ENCODE results near the gene C5AR1.

C5AR1 gene

DNA sequence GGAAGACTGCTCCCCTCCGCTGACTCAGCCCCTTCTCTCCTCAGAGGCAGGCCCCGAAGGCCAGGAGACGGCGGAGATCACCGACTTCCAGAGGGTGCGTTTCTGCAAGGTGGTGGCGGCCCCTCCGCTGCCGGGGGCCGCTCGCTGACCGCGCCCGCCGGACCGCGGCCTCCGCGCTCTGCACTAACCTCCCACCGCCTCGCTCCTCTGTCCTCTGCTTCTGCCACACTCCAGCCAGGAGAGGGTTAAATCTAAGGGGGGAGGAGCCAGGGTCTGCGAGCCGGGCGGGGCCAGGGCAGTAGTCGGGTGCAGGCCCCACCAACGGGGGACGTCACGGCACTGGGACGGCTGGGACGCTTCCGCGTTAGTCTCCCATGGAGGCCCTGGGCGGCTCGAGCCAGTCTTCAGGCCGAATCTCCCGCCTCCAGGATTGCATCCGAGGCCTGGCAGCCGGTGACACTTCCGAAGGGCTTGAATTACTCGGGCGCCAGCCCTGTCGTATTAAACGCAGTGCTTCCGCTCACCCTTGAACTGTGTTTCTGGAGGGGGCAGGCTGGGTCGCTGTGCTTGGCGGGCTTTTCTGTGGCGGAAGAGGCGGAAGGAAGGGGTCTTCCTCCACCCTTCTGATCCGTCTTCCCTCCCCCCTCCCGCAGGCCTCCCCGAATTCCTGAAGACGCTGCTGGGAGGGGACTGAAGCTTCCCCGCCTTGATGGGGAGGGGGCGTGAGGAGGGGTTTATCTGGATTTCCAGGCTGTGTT is 36.2 kb upstream of the C5AR1 start (continued):
- TF ChIP-seq, protein P1, sequence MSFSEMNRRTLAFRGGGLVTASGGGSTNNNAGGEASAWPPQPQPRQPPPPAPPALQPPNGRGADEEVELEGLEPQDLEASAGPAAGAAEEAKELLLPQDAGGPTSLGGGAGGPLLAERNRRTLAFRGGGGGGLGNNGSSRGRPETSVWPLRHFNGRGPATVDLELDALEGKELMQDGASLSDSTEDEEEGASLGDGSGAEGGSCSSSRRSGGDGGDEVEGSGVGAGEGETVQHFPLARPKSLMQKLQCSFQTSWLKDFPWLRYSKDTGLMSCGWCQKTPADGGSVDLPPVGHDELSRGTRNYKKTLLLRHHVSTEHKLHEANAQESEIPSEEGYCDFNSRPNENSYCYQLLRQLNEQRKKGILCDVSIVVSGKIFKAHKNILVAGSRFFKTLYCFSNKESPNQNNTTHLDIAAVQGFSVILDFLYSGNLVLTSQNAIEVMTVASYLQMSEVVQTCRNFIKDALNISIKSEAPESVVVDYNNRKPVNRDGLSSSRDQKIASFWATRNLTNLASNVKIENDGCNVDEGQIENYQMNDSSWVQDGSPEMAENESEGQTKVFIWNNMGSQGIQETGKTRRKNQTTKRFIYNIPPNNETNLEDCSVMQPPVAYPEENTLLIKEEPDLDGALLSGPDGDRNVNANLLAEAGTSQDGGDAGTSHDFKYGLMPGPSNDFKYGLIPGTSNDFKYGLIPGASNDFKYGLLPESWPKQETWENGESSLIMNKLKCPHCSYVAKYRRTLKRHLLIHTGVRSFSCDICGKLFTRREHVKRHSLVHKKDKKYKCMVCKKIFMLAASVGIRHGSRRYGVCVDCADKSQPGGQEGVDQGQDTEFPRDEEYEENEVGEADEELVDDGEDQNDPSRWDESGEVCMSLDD (tag by site-specific recombination; IDR thresholded peaks at IDR 0.05): peak; percentile 54
- TF ChIP-seq ZNF114 (tag by site-specific recombination; IDR thresholded peaks at IDR 0.05): no peak
- no peak for TF ChIP-seq ZNF585B (tag by site-specific recombination; IDR thresholded peaks at IDR 0.05)
- no peak for TF ChIP-seq ZNF138 (tag by site-specific recombination; IDR thresholded peaks at IDR 0.05; ENCODE audit: borderline replicate concordance)
- no peak for TF ChIP-seq ZNF266 (tag by site-specific recombination; IDR thresholded peaks at IDR 0.05; ENCODE audit: low read depth)
- TF ChIP-seq, protein P2, sequence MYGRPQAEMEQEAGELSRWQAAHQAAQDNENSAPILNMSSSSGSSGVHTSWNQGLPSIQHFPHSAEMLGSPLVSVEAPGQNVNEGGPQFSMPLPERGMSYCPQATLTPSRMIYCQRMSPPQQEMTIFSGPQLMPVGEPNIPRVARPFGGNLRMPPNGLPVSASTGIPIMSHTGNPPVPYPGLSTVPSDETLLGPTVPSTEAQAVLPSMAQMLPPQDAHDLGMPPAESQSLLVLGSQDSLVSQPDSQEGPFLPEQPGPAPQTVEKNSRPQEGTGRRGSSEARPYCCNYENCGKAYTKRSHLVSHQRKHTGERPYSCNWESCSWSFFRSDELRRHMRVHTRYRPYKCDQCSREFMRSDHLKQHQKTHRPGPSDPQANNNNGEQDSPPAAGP (tag by site-specific recombination; IDR thresholded peaks at IDR 0.05): peak; percentile 16; the same call in 1 of the 2 replicates
- TF ChIP-seq ZNF214 (tag by site-specific recombination; IDR thresholded peaks at IDR 0.05; ENCODE audit: borderline replicate concordance): no peak
- no peak for TF ChIP-seq SCRT1 (tag by site-specific recombination; IDR thresholded peaks at IDR 0.05; ENCODE audit: borderline replicate concordance)
- TF ChIP-seq, protein P3, sequence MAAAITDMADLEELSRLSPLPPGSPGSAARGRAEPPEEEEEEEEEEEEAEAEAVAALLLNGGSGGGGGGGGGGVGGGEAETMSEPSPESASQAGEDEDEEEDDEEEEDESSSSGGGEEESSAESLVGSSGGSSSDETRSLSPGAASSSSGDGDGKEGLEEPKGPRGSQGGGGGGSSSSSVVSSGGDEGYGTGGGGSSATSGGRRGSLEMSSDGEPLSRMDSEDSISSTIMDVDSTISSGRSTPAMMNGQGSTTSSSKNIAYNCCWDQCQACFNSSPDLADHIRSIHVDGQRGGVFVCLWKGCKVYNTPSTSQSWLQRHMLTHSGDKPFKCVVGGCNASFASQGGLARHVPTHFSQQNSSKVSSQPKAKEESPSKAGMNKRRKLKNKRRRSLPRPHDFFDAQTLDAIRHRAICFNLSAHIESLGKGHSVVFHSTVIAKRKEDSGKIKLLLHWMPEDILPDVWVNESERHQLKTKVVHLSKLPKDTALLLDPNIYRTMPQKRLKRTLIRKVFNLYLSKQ (tag by site-specific recombination; IDR thresholded peaks at IDR 0.05; ENCODE audit: borderline replicate concordance): no peak
- TF ChIP-seq ZSCAN16 (tag by site-specific recombination; IDR thresholded peaks at IDR 0.05): no peak
- TF ChIP-seq ZNF335 (tag by site-specific recombination; conservative IDR thresholded peaks at IDR 0.05): peak; percentile 94
- TF ChIP-seq, protein P4, sequence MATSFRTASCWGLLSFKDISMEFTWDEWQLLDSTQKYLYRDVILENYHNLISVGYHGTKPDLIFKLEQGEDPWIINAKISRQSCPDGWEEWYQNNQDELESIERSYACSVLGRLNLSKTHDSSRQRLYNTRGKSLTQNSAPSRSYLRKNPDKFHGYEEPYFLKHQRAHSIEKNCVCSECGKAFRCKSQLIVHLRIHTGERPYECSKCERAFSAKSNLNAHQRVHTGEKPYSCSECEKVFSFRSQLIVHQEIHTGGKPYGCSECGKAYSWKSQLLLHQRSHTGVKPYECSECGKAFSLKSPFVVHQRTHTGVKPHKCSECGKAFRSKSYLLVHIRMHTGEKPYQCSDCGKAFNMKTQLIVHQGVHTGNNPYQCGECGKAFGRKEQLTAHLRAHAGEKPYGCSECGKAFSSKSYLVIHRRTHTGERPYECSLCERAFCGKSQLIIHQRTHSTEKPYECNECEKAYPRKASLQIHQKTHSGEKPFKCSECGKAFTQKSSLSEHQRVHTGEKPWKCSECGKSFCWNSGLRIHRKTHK (tag by site-specific recombination; IDR thresholded peaks at IDR 0.05): no peak
- TF ChIP-seq ZNF394 (tag by site-specific recombination; IDR thresholded peaks at IDR 0.05; ENCODE audit: borderline replicate concordance): no peak
- no peak for TF ChIP-seq ZNF558 (tag by site-specific recombination; IDR thresholded peaks at IDR 0.05)
- TF ChIP-seq, protein P5, sequence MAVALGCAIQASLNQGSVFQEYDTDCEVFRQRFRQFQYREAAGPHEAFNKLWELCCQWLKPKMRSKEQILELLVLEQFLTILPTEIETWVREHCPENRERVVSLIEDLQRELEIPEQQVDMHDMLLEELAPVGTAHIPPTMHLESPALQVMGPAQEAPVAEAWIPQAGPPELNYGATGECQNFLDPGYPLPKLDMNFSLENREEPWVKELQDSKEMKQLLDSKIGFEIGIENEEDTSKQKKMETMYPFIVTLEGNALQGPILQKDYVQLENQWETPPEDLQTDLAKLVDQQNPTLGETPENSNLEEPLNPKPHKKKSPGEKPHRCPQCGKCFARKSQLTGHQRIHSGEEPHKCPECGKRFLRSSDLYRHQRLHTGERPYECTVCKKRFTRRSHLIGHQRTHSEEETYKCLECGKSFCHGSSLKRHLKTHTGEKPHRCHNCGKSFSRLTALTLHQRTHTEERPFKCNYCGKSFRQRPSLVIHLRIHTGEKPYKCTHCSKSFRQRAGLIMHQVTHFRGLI (tag by site-specific recombination; IDR thresholded peaks at IDR 0.05): no peak; the same call in 1 of the 2 replicates
- TF ChIP-seq ZNF677 (tag by site-specific recombination; IDR thresholded peaks at IDR 0.05): peak; percentile 71
- TF ChIP-seq KLF8 (tag by site-specific recombination; IDR thresholded peaks at IDR 0.05): peak; percentile 57
- TF ChIP-seq ZNF248 (tag by site-specific recombination; IDR thresholded peaks at IDR 0.05): no peak
- peak; percentile 69 for TF ChIP-seq ZNF366 (tag by site-specific recombination; conservative IDR thresholded peaks at IDR 0.05)
- TF ChIP-seq, protein P6, sequence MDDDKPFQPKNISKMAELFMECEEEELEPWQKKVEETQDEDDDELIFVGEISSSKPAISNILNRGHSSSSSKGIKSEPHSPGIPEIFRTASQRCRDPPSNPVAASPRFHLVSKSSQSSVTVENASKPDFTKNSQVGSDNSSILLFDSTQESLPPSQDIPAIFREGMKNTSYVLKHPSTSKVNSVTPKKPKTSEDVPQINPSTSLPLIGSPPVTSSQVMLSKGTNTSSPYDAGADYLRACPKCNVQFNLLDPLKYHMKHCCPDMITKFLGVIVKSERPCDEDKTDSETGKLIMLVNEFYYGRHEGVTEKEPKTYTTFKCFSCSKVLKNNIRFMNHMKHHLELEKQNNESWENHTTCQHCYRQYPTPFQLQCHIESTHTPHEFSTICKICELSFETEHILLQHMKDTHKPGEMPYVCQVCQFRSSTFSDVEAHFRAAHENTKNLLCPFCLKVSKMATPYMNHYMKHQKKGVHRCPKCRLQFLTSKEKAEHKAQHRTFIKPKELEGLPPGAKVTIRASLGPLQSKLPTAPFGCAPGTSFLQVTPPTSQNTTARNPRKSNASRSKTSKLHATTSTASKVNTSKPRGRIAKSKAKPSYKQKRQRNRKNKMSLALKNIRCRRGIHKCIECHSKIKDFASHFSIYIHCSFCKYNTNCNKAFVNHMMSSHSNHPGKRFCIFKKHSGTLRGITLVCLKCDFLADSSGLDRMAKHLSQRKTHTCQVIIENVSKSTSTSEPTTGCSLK (tag by site-specific recombination; IDR thresholded peaks at IDR 0.05): no peak
- TF ChIP-seq ZBTB20 (tag by site-specific recombination; IDR thresholded peaks at IDR 0.05): peak; percentile 64; the same call in 1 of the 2 replicates
- no peak for TF ChIP-seq ZNF37A (tag by site-specific recombination; IDR thresholded peaks at IDR 0.05)
- TF ChIP-seq ZFHX2 (tag by site-specific recombination; conservative IDR thresholded peaks at IDR 0.05): no peak
- no peak for TF ChIP-seq OSR2 (tag by site-specific recombination; IDR thresholded peaks at IDR 0.05)
- TF ChIP-seq YY1 (tag by site-specific recombination; IDR thresholded peaks at IDR 0.05): no peak
- no peak for TF ChIP-seq IKZF3 (tag by site-specific recombination; IDR thresholded peaks at IDR 0.05)
- TF ChIP-seq ZNF626 (tag by site-specific recombination; IDR thresholded peaks at IDR 0.05): no peak
- no peak for TF ChIP-seq ZNF514 (tag by site-specific recombination; IDR thresholded peaks at IDR 0.05)
